NCI-H1048 (cell line): ENCODE measurements around the gene KPTN.
"Not testable (repeated sequence)": the region's sequence is repeated elsewhere in the genome, so short reads cannot be mapped to it uniquely, and the experiment has no call there.

Experiments
- DNase-seq: peaks from one replicate; lab custom pipeline; 2025; lab: John Stamatoyannopoulos, UW

KPTN gene

GRCh38 chr19:47491358-47492136 is 7.5 kb upstream of the KPTN start:
- DNase-seq, result no peak

- no peak for DNase-seq
Observed at GRCh38 chr19:47490847-47491246, 6.8 kb upstream of the KPTN start.

- DNase-seq, result no peak
Observed at GRCh38 chr19:47490031-47490430, 6.0 kb upstream of the KPTN start.

- DNase-seq, result no peak
Observed at GRCh38 chr19:47489072-47489914, 5.3 kb upstream of the KPTN start.

- no peak for DNase-seq
Observed at GRCh38 chr19:47487551-47488515, 3.8 kb upstream of the KPTN start.

- DNase-seq, result no peak
Observed at GRCh38 chr19:47486900-47487299, 2.9 kb upstream of the KPTN start.

GRCh38 chr19:47486220-47486619 is 2.2 kb upstream of the KPTN start:
- DNase-seq, result not testable (repeated sequence)

GRCh38 chr19:47485210-47485609 is 1.2 kb upstream of the KPTN start:
- DNase-seq, result no peak

- DNase-seq, result no peak
Observed at GRCh38 chr19:47483200-47483599, 819 bp downstream of the KPTN start.

- DNase-seq, result no peak
Observed at GRCh38 chr19:47481460-47482052, 2.5 kb downstream of the KPTN start.

GRCh38 chr19:47480658-47481057 is 3.4 kb downstream of the KPTN start:
- DNase-seq, result no peak

- DNase-seq, result no peak
Observed at GRCh38 chr19:47479701-47480503, 4.1 kb downstream of the KPTN start.

- DNase-seq, result no peak
Observed at GRCh38 chr19:47476438-47476972, 7.5 kb downstream of the KPTN start.

GRCh38 chr19:47475465-47475864 is 8.6 kb downstream of the KPTN start:
- DNase-seq, result no peak

- DNase-seq, result no peak
Observed at GRCh38 chr19:47473336-47473735, 10.7 kb downstream of the KPTN start.

GRCh38 chr19:47471733-47472457 is 12.1 kb downstream of the KPTN start, which contains the start of gene SLC8A2:
Gene SLC8A2, minus strand, starts transcription at chr19:47471893. Its CDS starts 5,490 bp downstream, at chr19:47466403.
- peak; percentile 49 for DNase-seq

GRCh38 chr19:47471381-47471732 is 12.7 kb downstream of the KPTN start:
- DNase-seq, result no peak

GRCh38 chr19:47470447-47471195 is 13.4 kb downstream of the KPTN start:
- DNase-seq, result no peak

GRCh38 chr19:47469719-47470118 is 14.3 kb downstream of the KPTN start:
- DNase-seq, result no peak
